NCI-H526 (cell line): ENCODE data around the gene ITGA2B.
"Not testable (repeated sequence)": the region's sequence is repeated elsewhere in the genome, so short reads cannot be mapped to it uniquely, and the experiment has no call there.

Experiments
- DNase-seq, 2 experiments: peaks; one replicate each; lab custom pipeline; 2025; lab: John Stamatoyannopoulos, UW

ITGA2B gene

DNA sequence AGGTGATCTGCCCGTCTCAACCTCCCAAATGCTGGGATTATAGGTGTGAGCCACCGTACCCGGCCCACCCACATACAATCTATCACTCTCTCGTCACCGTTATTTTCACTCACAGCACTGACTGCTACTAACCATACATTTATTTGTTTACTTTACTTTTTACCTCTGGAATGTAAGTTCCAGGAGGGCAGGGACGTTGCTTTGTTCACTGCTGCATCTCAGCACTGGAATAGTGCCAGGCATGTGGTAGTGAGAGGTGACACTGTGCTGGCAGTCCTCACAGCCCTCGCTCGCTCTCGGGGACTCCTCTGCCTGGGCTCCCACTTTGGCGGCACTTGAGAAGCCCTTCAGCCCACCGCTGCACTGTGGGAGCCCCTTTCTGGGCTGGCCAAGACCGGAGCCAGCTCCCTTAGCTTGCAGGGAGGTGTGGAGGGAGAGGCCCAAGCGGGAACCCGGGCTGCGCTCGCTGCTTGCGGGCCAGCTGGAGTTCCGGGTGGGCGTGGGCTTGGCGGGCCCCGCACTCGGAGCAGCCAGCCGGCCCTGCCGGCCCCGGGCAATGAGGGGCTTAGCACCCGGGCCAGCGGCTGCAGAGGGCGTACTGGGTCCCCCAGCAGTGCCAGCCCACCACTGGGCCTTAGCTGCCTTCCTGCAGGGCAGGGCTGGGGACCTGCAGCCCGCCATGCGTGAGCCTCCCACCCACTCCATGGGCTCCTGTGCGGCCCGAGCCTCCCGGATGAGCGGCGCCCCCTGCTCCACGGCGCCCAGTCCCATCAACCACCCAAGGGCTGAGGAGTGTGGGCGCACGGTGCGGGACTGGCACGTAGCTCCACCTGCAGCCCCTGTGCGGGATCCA lies 20.8 kb downstream of the ITGA2B start:
- DNase-seq: not testable (repeated sequence)

DNA sequence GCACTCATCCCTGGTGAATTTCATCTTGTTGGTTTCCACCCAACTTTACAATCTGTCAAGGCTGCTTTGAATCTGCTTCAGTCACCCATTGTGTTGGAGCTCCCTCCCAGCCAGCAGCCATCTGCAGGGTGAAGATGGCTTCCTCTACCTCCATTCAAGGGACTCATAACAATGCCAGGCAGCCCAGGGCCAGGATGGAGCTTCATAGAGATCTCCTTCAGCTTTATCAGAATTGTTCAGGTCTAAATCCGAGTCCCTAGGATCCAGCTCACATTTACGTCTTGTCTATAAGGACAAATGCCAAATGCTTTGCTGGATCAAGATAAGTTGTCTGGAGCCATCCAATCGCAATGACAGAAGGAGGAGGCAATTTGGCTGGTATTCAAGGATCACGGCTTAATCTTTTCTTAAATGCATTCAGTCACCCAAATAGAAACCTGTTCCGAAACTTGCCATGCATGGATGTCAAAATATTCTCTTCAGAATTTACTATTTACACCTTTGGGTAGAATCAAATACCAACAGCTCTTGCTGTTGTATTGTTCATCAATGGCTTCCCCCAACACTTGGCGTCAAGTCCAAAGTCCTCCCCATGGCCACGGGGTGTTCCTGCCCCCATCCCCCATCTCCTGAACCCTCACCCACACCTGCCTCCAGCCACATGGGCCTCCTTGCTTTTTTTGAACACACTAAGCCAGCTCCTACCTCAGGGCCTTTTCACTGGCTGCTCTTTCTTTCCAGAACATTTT lies 22.0 kb downstream of the ITGA2B start:
- DNase-seq: no peak

DNA sequence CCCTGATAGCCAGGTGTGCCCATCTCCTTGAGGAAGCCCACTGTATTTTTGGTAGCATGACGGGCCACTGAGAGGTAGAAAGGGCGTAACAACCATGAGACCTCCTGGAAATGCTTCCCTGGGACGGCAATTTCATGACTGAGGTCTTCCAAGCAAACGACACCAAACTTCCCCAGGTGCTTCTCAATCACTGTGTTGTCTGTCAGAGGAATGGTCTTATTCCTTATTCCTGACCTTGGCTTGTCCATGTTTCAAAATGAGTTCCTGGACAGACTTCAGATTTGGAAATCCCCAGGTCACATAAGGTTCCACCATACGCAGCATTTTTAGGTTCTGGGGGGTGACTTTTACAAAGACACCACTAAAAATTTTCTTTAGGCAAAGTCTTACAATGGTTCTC lies 24.4 kb downstream of the ITGA2B start:
- DNase-seq: not testable (repeated sequence)

DNA sequence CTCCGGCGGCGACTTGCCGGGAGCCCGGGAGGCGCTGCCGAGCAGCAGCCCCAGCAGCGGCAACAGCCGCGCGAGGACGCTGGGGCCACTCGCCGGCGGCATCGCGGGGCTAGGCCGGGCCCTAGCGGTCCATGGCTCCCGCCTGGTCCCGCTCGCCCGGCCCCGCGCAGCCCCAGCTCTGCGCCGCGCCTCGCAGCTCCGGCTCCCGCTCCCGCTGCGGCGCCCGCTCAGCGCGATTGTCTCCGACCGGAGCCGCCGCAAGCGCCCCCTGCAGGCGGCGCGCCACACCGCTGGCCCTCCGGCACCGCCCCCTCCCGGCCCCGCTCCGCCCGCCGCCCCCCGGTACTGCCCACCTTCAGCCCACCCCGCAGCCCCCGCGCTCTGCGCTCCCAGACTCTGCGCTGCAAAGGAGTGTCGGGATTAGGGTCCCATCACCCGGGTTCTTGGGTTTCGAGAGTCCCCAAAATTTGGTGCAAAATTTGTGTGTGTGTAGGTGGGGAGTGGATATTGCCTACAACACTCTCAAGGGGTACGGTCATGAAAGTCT lies 25.8 kb downstream of the ITGA2B start, which contains the start of gene FAM171A2:
TSS of gene FAM171A2 (minus strand) at position 241 of the 547 bp plus-strand sequence. CDS start at position 102, 139 bp downstream.
- DNase-seq: peak in 1 of 2 experiments; percentile 92

DNA sequence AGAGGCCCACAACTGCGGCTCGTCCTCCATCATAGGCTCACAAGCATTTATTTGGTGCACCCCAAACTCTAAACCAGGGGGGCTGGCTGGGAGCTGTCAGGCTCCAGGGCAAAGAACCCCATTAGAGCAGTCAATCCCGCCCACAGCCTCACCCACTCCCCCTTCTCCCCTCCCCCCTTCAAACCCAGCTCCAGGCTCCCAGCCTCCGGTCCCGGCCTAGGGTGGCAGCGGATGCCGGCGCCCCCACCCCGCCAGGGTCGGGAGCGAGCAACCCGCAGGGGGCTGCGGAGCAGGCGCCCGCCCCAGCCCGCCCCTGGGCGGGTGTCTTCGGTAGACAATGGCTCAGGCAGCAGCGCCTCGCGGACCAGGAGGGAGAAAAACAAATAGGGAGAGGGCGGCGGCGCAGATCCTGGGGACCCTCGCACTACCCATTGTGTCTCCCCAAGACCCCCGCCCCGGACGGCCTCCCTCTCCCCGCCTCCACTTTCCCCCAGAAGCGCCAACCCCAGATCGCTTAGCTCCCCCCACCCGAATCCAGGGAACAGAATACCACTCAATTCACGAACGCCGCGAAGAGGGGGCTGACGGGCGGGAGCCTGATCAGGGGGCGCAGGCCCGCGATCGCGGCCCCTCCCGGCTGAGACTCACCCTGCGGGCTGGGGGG lies 26.4 kb downstream of the ITGA2B start:
- DNase-seq: peak; percentile 25 to 69

DNA sequence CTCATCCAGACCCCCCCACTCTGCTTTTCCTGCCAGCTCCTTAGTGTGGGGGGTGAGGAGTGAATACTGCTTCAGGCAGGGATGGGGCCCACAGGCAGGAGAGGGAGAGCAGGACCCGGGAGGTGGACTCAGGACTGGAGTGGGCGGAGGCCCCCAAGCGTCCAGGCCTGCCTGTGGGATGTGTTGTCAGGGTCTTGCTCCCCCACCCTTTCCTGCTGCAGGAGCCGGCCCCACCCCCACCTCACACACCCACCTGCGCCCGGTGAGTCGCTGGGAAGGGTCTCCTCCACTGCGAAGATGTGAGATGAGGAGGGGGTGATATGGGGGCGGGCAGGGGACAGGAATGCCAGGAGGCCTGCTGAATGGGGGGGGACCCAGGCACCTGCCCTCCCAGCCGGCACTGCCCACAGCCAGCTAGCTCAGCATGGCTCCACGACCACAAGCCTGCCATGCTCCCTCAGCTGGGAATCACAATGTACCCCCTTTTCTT lies 26.9 kb downstream of the ITGA2B start:
- peak in 1 of 2 experiments; percentile 58 for DNase-seq

DNA sequence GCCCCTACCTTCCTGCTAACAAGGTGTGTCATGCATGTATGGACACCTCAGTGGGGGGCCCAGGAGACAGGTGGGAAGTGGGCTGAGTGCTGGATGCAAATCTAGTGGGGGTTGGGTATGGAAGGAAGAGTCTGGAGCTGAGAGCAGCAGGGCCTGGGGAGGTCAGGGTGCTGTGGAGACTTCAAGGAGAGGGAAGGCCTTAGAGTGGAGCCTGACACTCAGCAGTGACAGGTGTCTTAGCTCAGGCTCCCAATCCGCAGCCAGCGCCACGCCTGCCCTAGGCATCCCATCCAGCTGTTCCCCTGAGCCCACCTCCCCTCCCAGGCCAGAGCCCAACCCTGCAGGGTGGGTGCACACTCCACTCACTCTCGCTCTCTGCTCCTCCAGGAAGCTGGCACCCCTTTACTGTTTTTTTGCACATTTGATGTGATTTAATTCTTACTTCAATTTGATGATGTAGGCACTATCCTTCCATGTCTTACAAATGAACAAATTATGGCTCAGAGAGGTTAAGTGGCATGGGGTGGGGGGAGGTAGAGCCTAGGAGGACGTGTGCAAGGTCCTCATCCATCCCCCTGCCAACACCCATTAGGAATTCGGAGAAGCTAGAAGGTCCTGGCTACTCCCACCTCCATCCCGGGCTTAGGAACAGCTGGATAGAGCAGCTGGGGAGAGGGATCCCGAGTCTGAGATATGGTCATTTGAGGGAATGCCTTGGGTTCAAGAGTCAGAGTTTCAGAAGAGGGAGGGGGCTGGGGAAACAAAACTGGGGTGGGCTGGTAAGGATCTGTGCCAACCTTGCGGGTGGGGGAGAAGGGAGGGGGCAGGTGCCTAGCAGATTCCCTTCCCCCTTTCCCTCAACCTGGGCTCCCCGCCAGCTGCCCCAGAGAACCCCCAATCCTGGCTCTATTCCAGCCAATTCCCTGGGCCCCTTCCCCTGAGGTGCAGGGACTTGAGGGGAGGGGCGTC lies 27.9 kb downstream of the ITGA2B start:
- peak in 1 of 2 experiments; percentile 39 for DNase-seq

DNA sequence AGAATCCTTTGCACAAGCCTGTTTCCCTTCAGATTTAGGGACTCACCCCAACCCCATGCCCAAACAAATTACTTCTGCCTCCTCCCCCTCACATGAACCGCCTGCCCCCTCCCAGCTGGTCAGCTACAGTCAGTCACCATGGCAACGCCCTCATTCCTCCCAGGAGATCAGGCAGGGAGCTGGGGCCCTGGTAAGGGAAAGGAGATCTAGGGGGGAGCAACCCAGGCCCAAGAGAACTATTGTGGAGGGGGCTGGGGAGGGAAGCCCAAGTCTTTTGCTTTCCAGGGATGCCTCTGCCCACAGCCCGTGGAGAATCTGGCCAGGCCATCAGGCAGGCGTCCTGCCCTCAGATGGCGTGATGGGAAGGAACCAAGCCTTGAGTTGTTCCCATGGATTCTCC lies 28.6 kb downstream of the ITGA2B start:
- peak in 1 of 2 experiments; percentile 34 for DNase-seq

DNA sequence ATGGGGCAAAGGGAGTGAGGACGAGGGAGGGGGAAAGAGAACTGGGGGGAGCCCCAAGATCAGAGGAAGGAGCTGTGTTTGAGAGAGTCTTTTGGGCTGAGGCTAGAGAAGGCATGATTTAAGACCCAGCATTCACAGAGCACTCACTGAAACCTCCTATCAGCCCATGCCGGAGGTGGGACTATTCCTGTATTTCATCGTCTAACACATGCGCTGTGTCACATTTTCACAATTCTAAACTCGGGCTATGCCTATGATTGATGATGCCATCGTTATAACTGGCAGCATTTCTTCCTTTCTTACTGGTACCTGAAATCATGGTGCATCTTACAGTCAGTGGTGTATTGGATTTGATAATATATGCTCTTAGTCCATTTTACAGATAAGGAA lies 29.3 kb downstream of the ITGA2B start:
- no peak for DNase-seq

DNA sequence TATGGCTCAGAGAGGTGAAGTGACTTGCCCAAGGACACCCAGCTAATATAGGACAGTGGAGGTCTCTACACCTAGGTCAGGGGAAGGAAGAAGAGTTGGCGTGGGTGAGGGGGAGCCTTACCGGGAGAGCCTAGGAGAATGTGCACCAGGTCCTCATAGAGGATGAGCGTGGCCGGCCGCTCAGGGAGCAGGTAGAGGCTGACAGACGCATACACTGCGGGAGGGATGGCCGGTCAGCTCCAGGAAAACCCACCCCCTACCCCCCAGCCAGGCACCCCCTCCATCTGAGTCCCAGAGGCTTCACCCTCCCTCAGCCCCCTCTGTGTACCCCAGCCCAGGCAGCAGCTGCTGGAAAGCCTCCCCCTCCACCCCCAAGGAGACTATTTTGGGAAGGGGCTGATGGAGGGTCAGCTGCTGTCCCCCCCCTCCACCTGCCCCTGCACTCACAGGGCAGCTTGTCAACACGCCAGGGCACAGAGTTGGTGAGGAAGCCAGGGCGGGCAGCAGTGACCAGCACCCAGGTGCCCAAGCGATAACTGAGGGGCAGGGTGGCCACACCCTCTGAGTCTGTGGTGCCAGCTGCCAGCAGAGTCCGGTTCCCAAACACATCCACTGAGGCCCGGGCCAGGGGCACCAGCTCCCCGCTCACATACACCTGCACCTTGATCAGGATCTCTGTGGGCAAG lies 29.8 kb downstream of the ITGA2B start:
- no peak for DNase-seq

DNA sequence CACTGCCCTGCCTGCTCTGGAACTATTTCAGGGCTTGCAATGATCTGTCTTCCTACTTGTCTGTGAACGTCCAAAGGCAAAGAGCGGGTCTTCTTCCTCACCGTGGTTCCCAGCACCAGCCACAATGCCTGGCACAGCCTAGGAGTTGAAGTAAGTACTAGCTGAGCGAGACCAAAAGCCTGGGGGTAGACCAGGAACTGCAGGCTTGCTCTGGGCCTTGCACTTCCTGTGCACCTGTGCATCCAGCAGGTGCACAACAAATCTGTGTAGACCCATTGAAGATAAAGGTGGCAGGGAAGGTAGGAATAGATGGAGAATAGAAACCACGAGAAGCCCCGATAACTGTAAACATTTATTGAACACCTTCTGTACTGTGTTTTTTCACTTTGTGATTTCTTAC lies 30.4 kb downstream of the ITGA2B start:
- no peak for DNase-seq

DNA sequence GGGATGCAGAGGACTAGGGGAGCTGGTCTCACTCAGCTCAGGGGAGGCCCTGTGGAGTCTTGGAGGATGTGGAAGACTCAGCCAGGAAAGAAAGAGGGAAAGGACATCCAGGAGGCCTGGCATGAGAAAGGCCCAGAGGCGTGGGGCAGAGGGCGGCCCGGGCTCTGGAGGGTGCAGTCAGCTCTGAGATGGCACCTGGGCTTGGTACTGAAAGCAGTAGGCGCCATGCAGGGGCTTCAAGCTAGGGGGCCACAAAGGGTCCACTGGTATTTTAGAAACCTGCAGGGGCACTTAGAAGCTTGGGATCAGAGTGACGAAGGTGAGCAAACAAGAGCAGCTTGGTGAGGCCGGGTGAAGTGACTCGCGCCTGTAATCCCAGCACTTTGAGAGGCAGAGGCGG lies 31.4 kb downstream of the ITGA2B start:
- DNase-seq: no peak

DNA sequence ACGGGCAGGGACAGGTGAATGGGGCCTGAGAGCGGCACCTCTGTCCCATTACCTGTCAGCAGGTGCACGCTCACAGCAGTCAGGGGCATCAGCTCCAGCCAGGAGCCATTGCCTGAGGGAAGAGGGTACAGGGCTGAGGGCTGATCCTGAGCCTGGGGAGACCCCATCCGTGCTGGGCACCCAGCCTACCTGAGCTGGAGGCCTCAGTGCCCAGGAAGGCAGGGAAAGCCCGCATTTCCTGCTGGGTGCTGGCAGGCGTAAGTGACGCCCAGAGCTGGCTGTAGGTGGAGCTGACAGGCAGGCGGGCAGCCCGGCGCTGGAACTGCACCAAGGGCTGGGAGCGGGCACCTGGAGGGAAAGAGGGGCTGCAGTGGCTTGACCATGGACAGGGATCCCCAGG lies 33.2 kb downstream of the ITGA2B start:
- peak in 1 of 2 experiments; percentile 28 for DNase-seq

DNA sequence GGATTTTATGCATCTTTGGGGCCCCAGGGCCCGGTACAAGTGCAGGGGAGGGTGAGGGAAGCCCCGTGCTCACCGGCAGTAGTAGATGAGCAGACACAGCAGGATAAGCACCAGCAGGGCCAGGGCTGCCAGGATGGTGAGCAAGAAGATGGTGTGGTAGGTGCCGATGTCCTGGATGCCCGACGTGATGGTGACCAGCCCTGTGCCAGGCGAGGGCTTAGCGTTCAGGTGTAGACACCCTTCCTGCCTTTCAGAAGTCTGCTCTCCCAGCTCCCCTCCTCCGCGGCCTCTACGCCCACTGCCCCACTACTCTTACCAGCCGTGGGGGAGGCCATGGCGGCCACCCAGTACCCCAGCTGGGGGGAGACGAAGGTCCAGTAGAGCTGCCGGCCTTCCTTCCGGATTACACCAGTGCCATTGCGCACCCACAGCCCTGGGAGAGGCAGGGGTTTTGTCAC lies 33.8 kb downstream of the ITGA2B start:
- no peak for DNase-seq

DNA sequence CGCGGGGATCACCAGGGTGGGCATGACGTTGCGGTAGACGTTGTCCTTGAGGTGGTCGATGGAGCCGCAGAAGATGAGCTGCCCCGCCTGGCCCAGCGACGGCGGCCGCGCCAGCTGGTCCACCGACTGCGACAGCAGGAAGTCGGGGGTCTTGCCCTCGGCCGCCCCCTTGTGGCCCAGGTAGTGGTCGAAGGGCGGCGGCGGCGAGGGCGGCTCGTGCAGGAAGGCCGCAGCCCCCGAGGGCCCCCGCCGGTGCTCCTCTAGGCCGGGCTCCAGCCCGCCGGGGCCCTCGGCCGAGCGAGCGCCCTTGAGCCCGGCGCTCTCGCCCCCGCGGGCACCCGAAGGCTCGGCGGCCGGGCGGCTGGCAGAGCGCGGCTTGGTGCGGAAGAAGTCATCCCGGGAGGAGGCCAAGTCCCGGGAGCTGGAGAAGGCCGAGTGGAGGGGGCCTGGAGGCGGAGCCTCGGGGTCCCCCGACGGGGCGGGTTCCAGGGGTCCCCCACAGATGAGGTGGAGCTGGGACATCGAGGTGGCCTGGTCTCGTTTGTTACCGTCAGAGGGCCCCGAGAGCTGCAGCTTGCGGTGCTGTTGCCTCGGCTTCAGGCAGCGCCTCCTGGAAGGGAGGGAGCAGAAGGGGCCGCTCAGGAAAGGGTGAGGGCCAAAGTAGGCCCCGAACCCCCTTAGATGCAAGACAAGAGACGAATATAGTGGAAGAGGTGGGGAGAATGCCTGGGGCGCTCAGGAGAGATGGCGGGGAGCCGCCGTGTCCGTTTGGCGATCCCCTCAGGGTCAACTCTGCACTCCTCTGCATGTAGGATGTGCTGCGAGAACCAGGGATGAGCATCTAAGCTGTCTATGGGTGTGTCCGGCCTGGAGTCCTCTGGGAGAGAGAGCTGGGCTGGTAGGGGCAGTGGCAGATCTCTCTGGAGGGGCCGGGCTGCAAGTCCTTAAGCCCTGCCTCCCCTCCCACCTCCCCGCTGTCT lies 34.6 kb downstream of the ITGA2B start:
- DNase-seq: peak; percentile 46 to 86

DNA sequence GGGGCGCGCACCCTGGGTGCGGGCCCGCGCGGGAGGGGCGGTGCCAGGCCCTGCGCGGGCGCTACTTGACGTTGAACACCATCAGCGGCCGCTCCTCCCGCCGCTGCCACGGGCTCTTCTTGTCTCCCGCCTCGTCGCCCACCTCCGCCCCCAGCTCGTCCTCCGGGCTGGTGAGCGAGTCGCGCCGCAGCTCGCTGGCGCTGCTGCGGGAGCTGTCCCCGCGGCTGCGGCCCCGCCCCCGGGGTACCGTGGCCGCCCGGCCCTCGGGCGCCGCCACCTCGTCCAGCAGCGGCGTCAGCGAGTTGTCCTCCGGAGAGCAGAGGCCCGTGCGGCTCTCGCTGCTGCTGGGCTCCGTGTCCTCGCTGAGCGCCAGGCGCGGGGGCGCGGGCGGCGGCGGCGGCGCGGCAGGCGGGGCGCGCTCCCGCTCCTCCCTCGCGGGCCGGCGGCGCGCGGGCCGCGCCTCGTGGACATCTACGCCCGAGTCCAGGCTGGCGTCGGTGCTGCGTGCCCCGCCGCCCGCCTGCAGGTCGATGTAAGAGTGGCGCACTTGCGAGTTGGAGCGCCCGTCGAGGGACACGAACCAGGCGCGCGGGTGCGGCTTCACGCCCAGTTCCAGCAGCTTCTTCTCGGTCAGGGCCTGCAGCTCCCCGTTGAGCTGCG lies 35.6 kb downstream of the ITGA2B start:
- DNase-seq: peak; percentile 24 to 86

DNA sequence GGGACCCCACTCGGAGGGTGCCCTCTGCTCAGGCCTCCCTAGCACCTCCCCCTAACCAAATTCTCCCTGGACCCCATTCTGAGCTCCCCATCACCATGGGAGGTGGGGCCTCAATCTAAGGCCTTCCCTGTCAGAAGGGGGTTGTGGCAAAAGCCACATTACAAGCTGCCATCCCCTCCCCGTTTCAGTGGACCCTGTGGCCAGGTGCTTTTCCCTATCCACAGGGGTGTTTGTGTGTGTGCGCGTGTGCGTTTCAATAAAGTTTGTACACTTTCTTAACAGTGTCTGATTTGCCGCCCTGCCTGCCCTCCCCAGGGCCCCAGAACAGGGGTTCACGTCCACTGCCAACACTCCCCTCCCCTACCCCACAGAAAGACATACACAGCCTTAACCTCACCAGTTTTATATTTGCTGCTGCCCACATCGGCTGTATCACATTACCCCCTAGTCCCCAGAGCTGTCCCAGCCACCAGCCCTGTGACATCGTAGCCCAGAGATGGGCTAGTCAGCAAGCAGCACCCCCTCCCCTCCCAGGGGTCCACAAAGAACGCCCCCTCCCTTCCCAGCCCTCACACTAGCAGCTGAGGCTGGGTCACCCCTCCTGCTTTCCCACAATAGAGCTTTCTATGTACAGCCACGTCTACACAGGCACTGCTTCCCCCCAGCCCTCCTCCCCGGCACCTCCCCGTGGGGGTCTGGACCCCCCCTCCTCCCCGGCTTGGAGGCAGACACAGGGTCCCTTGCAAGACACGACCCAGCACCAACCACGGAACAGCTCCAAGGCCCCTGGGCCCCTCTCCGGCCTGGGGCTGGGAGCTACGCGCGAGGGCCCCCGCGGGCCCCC lies 36.4 kb downstream of the ITGA2B start:
- peak in 1 of 2 experiments; percentile 69 for DNase-seq
